Urinary bladder (tissue), 4 donors: ENCODE data around the gene TAF4. TPM values are rescaled to one million over a fixed set of nuclear protein-coding genes. Genes with fewer than 3 reads are reported as not detected.
"Not testable (repeated sequence)": the region's sequence is repeated elsewhere in the genome, so short reads cannot be mapped to it uniquely, and the experiment has no call there.

Experiments
- DNase-seq: peaks from one replicate; pipeline ENCODE4 v3.0.0-alpha.2; 2015; ENCODE audit errors: extremely low spot score
- H3K27ac ChIP-seq: one replicate; pipeline ENCODE4 v1.5.1; 2013; ENCODE audit warnings: low read depth, mild to moderate bottlenecking, moderate library complexity
- H3K36me3 ChIP-seq: one replicate; pipeline ENCODE4 v1.6.1; 2013; ENCODE audit warnings: mild to moderate bottlenecking, moderate library complexity; ENCODE audit not compliant: insufficient read depth
- H3K4me1 ChIP-seq: one replicate; pipeline ENCODE4 v1.6.1; 2013; ENCODE audit warnings: mild to moderate bottlenecking, moderate library complexity; ENCODE audit not compliant: insufficient read depth
- H3K4me3 ChIP-seq: one replicate; pipeline ENCODE4 v1.5.1; 2013; ENCODE audit warnings: low read depth, low read length
- WGBS: extraction: QIAGEN DNeasy Blood & Tissue Kit; methylation state at CpG from one replicate; pipeline ENCODE4 v1.1.7; 2013; 5-methylcytosine and 5-hydroxymethylcytosine counted together
- polyA plus RNA-seq: library from polyadenylated mRNA; stranded (reverse); fragments of 200-250 nt; gene quantifications from one replicate; pipeline ENCODE4 v1.2.3, GENCODE V29; 2013
- total RNA-seq: library from RNA; depleted of rRNA; stranded (reverse); fragments of >200 nt; gene quantifications from one replicate; pipeline ENCODE4 v1.2.3, GENCODE V29; 2014
- donor health status: healthy with polysubstance abuse.
- donor health status: healthy.

TAF4 gene
- total and polyA plus RNA-seq, 2 donors = 8.9 to 9.9 TPM

- Histone ChIP-seq H3K4me3 (no peak overlapping the region), H3K27ac (no peak overlapping the region), H3K4me1 (no peaks in the 10 kb centered on the region), H3K36me3 (no peaks in the 10 kb centered on the region)
- no peak for DNase-seq
- WGBS = 94% methylated on average over 27 of the region's 27 CpGs
Observed at GRCh38 chr20:61972636-61973508, 92.8 kb downstream of the TAF4 start.

GRCh38 chr20:61971595-61971994 is 94.1 kb downstream of the TAF4 start:
- not testable (repeated sequence) for H3K27ac ChIP-seq, H3K4me3 ChIP-seq, H3K4me1 ChIP-seq, H3K36me3 ChIP-seq, DNase-seq
- WGBS = 97% methylated on average over 12 of the region's 13 CpGs

- Histone ChIP-seq H3K36me3 (no peaks in the 10 kb centered on the region), H3K4me3 (no peak overlapping the region), H3K4me1 (no peaks in the 10 kb centered on the region), H3K27ac (no peak overlapping the region)
- 91% methylated on average over 14 of the region's 14 CpGs for WGBS
- no peak for DNase-seq
Observed at GRCh38 chr20:61970357-61970756, 95.3 kb downstream of the TAF4 start.

- WGBS = 93% methylated on average over 27 of the region's 27 CpGs
- Histone ChIP-seq H3K36me3 (no peaks in the 10 kb centered on the region), H3K4me3 (no peak overlapping the region), H3K4me1 (no peaks in the 10 kb centered on the region), H3K27ac (no peak overlapping the region)
- no peak for DNase-seq
Observed at GRCh38 chr20:61969806-61970205, 95.9 kb downstream of the TAF4 start.

- Histone ChIP-seq H3K27ac (no peak overlapping the region), H3K4me3 (no peak overlapping the region), H3K4me1 (no peaks in the 10 kb centered on the region), H3K36me3 (no peaks in the 10 kb centered on the region)
- 88% methylated on average over 11 of the region's 11 CpGs for WGBS
- DNase-seq = no peak
Observed at GRCh38 chr20:61968932-61969331, 96.7 kb downstream of the TAF4 start.

- H3K4me1 ChIP-seq = no peaks in the 10 kb centered on the region
- 78% methylated on average over 22 of the region's 22 CpGs for WGBS
- no peak overlapping the region for H3K27ac ChIP-seq
- DNase-seq = no peak
- no peak overlapping the region for H3K4me3 ChIP-seq
- H3K36me3 ChIP-seq = no peaks in the 10 kb centered on the region
Observed at GRCh38 chr20:61968036-61968810, 97.5 kb downstream of the TAF4 start.

- no peak overlapping the region for H3K4me3 ChIP-seq
- no peaks in the 10 kb centered on the region for H3K4me1 ChIP-seq
- WGBS = 60% methylated on average over 7 of the region's 7 CpGs
- DNase-seq = no peak
- H3K36me3 ChIP-seq = no peaks in the 10 kb centered on the region
- H3K27ac ChIP-seq = no peak overlapping the region
Observed at GRCh38 chr20:61967300-61967699, 98.4 kb downstream of the TAF4 start.

- DNase-seq = no peak
- Histone ChIP-seq H3K36me3 (no peaks in the 10 kb centered on the region), H3K4me1 (no peaks in the 10 kb centered on the region), H3K4me3 (no peak overlapping the region), H3K27ac (no peak overlapping the region)
- 79% methylated on average over 25 of the region's 25 CpGs for whole genome bisulfite sequencing
Observed at GRCh38 chr20:61966492-61967244, 99.0 kb downstream of the TAF4 start.

GRCh38 chr20:61965606-61966491 is 99.8 kb downstream of the TAF4 start:
- no peak for DNase-seq
- Histone ChIP-seq H3K4me3 (no peak overlapping the region), H3K4me1 (no peaks in the 10 kb centered on the region), H3K36me3 (no peaks in the 10 kb centered on the region), H3K27ac (no peak overlapping the region)
- 13% methylated on average over 49 of the region's 49 CpGs for WGBS

GRCh38 chr20:61964675-61965605 is 100.7 kb downstream of the TAF4 start:
- Histone ChIP-seq H3K36me3 (no peaks in the 10 kb centered on the region), H3K27ac (no peak overlapping the region), H3K4me1 (no peaks in the 10 kb centered on the region), H3K4me3 (no peak overlapping the region)
- WGBS = 32% methylated on average over 41 of the region's 41 CpGs
- no peak for DNase-seq

GRCh38 chr20:61963885-61964674 is 101.6 kb downstream of the TAF4 start:
- Histone ChIP-seq H3K27ac (no peak overlapping the region), H3K36me3 (no peaks in the 10 kb centered on the region), H3K4me1 (no peaks in the 10 kb centered on the region), H3K4me3 (no peak overlapping the region)
- 84% methylated on average over 8 of the region's 8 CpGs for WGBS
- DNase-seq = no peak
